Activated CD4-positive, CD25-positive, alpha-beta regulatory T cell treated with anti-CD3 and anti-CD28 coated beads, Interleukin-2, amount 50 U/mL, for 72 hours (primary cell): ENCODE results near the gene PCMT1.
"Not testable (repeated sequence)": the region's sequence is repeated elsewhere in the genome, so short reads cannot be mapped to it uniquely, and the experiment has no call there.

ENCODE experiments used
- DNase-seq: peaks from one replicate; pipeline ENCODE4 v3.0.0; 2021

The PCMT1 gene

GRCh38 chr6:149749594-149750135, at the start of gene PCMT1:
Gene PCMT1 (plus strand): TSS chr6:149749741. CDS start chr6:149749902, 161 bp downstream.
- peak; percentile 96 for DNase-seq

GRCh38 chr6:149701714-149702113, 47.8 kb upstream of the PCMT1 start:
- no peak for DNase-seq

- no peak for DNase-seq
These were observed 37.8 kb upstream of the PCMT1 start for GRCh38 chr6:149711711-149712110.

- DNase-seq: no peak
These were observed 35.1 kb upstream of the PCMT1 start for GRCh38 chr6:149714442-149714841.

GRCh38 chr6:149716181-149716963, 33.2 kb upstream of the PCMT1 start:
- no peak for DNase-seq

GRCh38 chr6:149717255-149717587, 32.3 kb upstream of the PCMT1 start:
- DNase-seq: no peak

- peak; percentile 91 for DNase-seq
These were observed 31.7 kb upstream of the PCMT1 start, which contains the start of gene LATS1 for GRCh38 chr6:149717588-149718458. Gene LATS1 (minus strand): TSS chr6:149718101. CDS start chr6:149702126, 15,975 bp downstream.

GRCh38 chr6:149719531-149719930, 30.0 kb upstream of the PCMT1 start:
- no peak for DNase-seq

- no peak for DNase-seq
These were observed 26.3 kb upstream of the PCMT1 start for GRCh38 chr6:149723262-149723661.

GRCh38 chr6:149723771-149724417, 25.6 kb upstream of the PCMT1 start:
- DNase-seq: no peak

- DNase-seq: no peak
These were observed 23.8 kb upstream of the PCMT1 start for GRCh38 chr6:149725785-149726184.

GRCh38 chr6:149727793-149728498, 21.6 kb upstream of the PCMT1 start:
- DNase-seq: no peak

GRCh38 chr6:149728499-149729234, 20.9 kb upstream of the PCMT1 start:
- no peak for DNase-seq

- DNase-seq: no peak
These were observed 19.7 kb upstream of the PCMT1 start for GRCh38 chr6:149729824-149730223.

GRCh38 chr6:149733089-149733720, 16.3 kb upstream of the PCMT1 start:
- DNase-seq: no peak

- DNase-seq: no peak
These were observed 14.6 kb upstream of the PCMT1 start for GRCh38 chr6:149734915-149735314.

GRCh38 chr6:149745252-149745651, 4.3 kb upstream of the PCMT1 start:
- DNase-seq: not testable (repeated sequence)

- peak; percentile 90 for DNase-seq
These were observed 3.2 kb upstream of the PCMT1 start, which contains the start of gene NUP43 for GRCh38 chr6:149746147-149746946. Gene NUP43 (minus strand): TSS chr6:149746529. CDS start chr6:149746495, 34 bp downstream.

GRCh38 chr6:149749082-149749593, 403 bp upstream of the PCMT1 start:
- not testable (repeated sequence) for DNase-seq

- DNase-seq: peak; percentile 63
These were observed 632 bp downstream of the PCMT1 start for GRCh38 chr6:149750136-149750609.
